PFSK-1 (cell line): ENCODE data around the gene ALG9.

Source experiments
- POLR2AphosphoS5 ChIP-seq: IDR thresholded peaks from 2 replicates; pipeline ENCODE4 v1.6.1; 2012; ENCODE audit warnings: low read depth, mild to moderate bottlenecking, control low read depth, low read length, moderate library complexity
- SIN3A ChIP-seq: IDR thresholded peaks from 2 replicates; pipeline ENCODE4 v1.6.1; 2012; ENCODE audit warnings: mild to moderate bottlenecking, low read length, moderate library complexity, borderline replicate concordance; ENCODE audit not compliant: insufficient read depth
- TAF1 ChIP-seq: IDR thresholded peaks from 2 replicates; pipeline ENCODE4 v1.6.1; 2012; ENCODE audit warnings: low read length, control low read depth, borderline replicate concordance; ENCODE audit not compliant: insufficient read depth
- TF ChIP-seq, protein P1 (sequence below), 2 experiments: IDR thresholded peaks; 2 replicates each; pipeline versions ENCODE4 v1.6.1 to v1.8.0; 2011 to 2012; ENCODE audit warnings: low read depth in 2 of 2, low read length in 2 of 2, control low read depth in 1 of 2, inconsistent platforms in 1 of 2, mild to moderate bottlenecking in 1 of 2, moderate library complexity in 1 of 2; ENCODE audit not compliant: insufficient read depth in 1 of 2

DNA sequence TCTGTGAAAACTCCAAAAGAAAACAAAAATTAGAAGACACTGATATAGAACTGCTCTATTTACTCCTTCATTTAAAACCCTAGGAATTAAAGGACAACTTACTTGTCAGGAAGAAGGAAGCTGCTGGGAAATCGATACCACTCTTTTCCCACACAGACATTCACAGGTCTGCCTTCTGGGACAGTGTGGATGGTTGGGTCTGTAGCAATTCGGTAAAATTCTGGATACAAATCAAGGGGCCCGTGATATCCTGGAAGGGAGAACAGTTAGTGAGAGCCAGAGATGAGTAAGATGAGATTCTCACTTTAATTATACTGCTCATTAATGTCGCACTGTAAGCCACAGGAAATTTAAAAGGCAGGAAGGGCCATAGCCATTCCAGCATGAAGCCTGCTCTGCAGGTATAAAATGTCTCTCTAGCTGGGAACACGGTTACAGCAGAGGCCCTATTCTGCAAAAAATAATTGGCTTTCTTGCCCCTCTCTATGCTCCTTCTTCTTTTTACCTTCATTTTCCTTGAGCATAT, 34.0 kb downstream of the ALG9 start:
- TF ChIP-seq POLR2AphosphoS5, result no peak
- no peak for TF ChIP-seq TAF1
- TF ChIP-seq, protein P1, sequence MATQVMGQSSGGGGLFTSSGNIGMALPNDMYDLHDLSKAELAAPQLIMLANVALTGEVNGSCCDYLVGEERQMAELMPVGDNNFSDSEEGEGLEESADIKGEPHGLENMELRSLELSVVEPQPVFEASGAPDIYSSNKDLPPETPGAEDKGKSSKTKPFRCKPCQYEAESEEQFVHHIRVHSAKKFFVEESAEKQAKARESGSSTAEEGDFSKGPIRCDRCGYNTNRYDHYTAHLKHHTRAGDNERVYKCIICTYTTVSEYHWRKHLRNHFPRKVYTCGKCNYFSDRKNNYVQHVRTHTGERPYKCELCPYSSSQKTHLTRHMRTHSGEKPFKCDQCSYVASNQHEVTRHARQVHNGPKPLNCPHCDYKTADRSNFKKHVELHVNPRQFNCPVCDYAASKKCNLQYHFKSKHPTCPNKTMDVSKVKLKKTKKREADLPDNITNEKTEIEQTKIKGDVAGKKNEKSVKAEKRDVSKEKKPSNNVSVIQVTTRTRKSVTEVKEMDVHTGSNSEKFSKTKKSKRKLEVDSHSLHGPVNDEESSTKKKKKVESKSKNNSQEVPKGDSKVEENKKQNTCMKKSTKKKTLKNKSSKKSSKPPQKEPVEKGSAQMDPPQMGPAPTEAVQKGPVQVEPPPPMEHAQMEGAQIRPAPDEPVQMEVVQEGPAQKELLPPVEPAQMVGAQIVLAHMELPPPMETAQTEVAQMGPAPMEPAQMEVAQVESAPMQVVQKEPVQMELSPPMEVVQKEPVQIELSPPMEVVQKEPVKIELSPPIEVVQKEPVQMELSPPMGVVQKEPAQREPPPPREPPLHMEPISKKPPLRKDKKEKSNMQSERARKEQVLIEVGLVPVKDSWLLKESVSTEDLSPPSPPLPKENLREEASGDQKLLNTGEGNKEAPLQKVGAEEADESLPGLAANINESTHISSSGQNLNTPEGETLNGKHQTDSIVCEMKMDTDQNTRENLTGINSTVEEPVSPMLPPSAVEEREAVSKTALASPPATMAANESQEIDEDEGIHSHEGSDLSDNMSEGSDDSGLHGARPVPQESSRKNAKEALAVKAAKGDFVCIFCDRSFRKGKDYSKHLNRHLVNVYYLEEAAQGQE (IDR thresholded peaks at IDR 0.05; ENCODE audit: insufficient read depth in 1 of 2, low read depth in 2 of 2, low read length in 2 of 2), result no peak
- 0 out of 2 replicates have a peak, but pooled peaks have one; percentile 30 for TF ChIP-seq SIN3A
